CD4-positive, alpha-beta T cell (primary cell): ENCODE data around the gene LMBRD1. TPM values are rescaled to one million over a fixed set of nuclear protein-coding genes. Genes with fewer than 3 reads are reported as not detected.

Experiments
- ATAC-seq: fragments of 200-7000 bp; cut with Tn5 transposase; one replicate; pipeline ENCODE4 v1.10.0; 2022; ENCODE audit warnings: mild to moderate bottlenecking; ENCODE audit not compliant: poor library complexity
- CTCF ChIA-PET: fragments of 350-600 bp; sonication (Branson Sonifier 250); formaldehyde crosslinking; loops from one replicate; lab custom pipeline; 2021; ENCODE audit warnings: antibody characterized with exemption, inconsistent platforms; lab: Charles Lee
- POLR2A ChIA-PET: fragments of 350-600 bp; sonication (Branson Sonifier 250); formaldehyde crosslinking; loops from one replicate; lab custom pipeline; 2021; ENCODE audit warnings: antibody characterized with exemption, inconsistent platforms; lab: Charles Lee
- DNase-seq, 14 experiments: peaks; one replicate each; pipeline ENCODE4 v3.0.0-alpha.2; 2013 to 2020; ENCODE audit warnings: mixed read lengths in 2 of 14
- H3K27ac ChIP-seq, 2 donors: one replicate each; pipeline versions ENCODE4 v1.5.1 to v1.7.0; 2013; ENCODE audit warnings: low read length in 2 of 2, low read depth in 1 of 2, mild to moderate bottlenecking in 1 of 2
- H3K27me3 ChIP-seq, 2 experiments: 1 replicate in 1 of 2; 2 replicates in 1 of 2; pipeline versions ENCODE4 v1.6.1 to v1.7.0; 2013; ENCODE audit warnings: low read length in 2 of 2, control low read depth in 1 of 2, mild to moderate bottlenecking in 1 of 2, moderate library complexity in 1 of 2; ENCODE audit not compliant: insufficient read depth in 2 of 2, control insufficient read depth in 1 of 2
- H3K36me3 ChIP-seq: one replicate; pipeline ENCODE4 v1.6.1; 2013; ENCODE audit warnings: low read length, control low read depth; ENCODE audit not compliant: insufficient read depth
- H3K4me1 ChIP-seq: one replicate; pipeline ENCODE4 v1.6.1; 2013; ENCODE audit warnings: low read length, control low read depth; ENCODE audit not compliant: insufficient read depth
- H3K4me3 ChIP-seq: one replicate; pipeline ENCODE4 v1.5.1; 2013; ENCODE audit warnings: mild to moderate bottlenecking, low read length, moderate library complexity
- H3K9me3 ChIP-seq, 2 experiments: 1 replicate in 1 of 2; 2 replicates in 1 of 2; pipeline versions ENCODE4 v1.6.1 to v1.7.0; 2013; ENCODE audit warnings: low read length in 2 of 2, mild to moderate bottlenecking in 2 of 2, control low read depth in 1 of 2, moderate library complexity in 1 of 2; ENCODE audit not compliant: control insufficient read depth in 1 of 2, insufficient read depth in 1 of 2
- H3K27ac Mint-ChIP-seq: one replicate; pipeline ENCODE4 v1.8.0; 2020; ENCODE audit warnings: mixed read lengths
- H3K27me3 Mint-ChIP-seq: one replicate; pipeline ENCODE4 v1.8.0; 2021; ENCODE audit warnings: mixed read lengths
- H3K36me3 Mint-ChIP-seq: one replicate; pipeline ENCODE4 v1.8.0; 2021; ENCODE audit warnings: low read depth, mixed read lengths
- H3K4me1 Mint-ChIP-seq: one replicate; pipeline ENCODE4 v1.8.0; 2021; ENCODE audit warnings: low read depth, mixed read lengths
- H3K4me3 Mint-ChIP-seq: one replicate; pipeline ENCODE4 v1.8.0; 2020; ENCODE audit warnings: mild to moderate bottlenecking, mixed read lengths
- H3K9me3 Mint-ChIP-seq: one replicate; pipeline ENCODE4 v1.8.0; 2020; ENCODE audit warnings: mixed read lengths
- CTCF ChIP-seq: fragments of 200-600 bp; IDR thresholded peaks from one replicate; pipeline ENCODE4 v1.8.0; 2022; ENCODE audit warnings: antibody characterized with exemption, mild to moderate bottlenecking
- intact Hi-C, 2 experiments: fragments of 100-400 bp; cut with DNase I in 1 of 2; cut with micrococcal nuclease in 1 of 2; formaldehyde crosslinking; loops; one replicate each; pipeline versions ENCODE4 v1.15.1 to v1.9.0; 2023 to 2025; cut with DNase I, micrococcal nuclease
- total RNA-seq, 174 experiments: library from RNA in 2 of 174; stranded (reverse) in 2 of 174; gene quantifications; one replicate each; pipeline ENCODE4 v1.2.3 and lab custom pipeline; 2021 to 2026

LMBRD1 gene
- total RNA-seq, 2 experiments from 2014 or later, result 40.3 to 42.0 TPM

GRCh38 chr6:69632932-69633331 is 163.9 kb downstream of the LMBRD1 start:
- ATAC-seq (no peak), DNase-seq (no peak)
- Histone ChIP-seq H3K27me3 (no peaks in the 10 kb centered on the region), H3K27ac (no peak overlapping the region), H3K4me3 (no peak overlapping the region), H3K9me3 (peaks cover 0 to 9% of the 10 kb centered on the region in 2 experiments), H3K4me1 (peaks cover 7% of the 10 kb centered on the region), H3K36me3 (no peaks in the 10 kb centered on the region)
- H3K27me3 Mint-ChIP-seq, result peaks cover 23% of the 10 kb centered on the region
- H3K4me1 Mint-ChIP-seq, result peaks cover 10% of the 10 kb centered on the region
- intact Hi-C loops, result no loop called here
- H3K36me3 Mint-ChIP-seq, result no peaks in the 10 kb centered on the region
- ChIA-PET CTCF (no interaction called here), POLR2A (no interaction called here)
- no peak for TF ChIP-seq CTCF
- H3K4me3 Mint-ChIP-seq, result no peak overlapping the region
- no peaks in the 10 kb centered on the region for H3K9me3 Mint-ChIP-seq
- H3K27ac Mint-ChIP-seq, result no peak overlapping the region

- no peak overlapping the region for H3K27ac ChIP-seq
- DNase-seq, result peak in 1 of 14 experiments; percentile 13
- no peak for TF ChIP-seq CTCF
- no peaks in the 10 kb centered on the region for H3K36me3 ChIP-seq
- H3K4me3 ChIP-seq, result no peak overlapping the region
- ChIA-PET CTCF (no interaction called here), POLR2A (no interaction called here)
- intact Hi-C loops, result no loop called here
- H3K4me1 ChIP-seq, result peaks cover 7% of the 10 kb centered on the region
- no peak for ATAC-seq
- Mint-ChIP-seq H3K36me3 (no peaks in the 10 kb centered on the region), H3K27me3 (peaks cover 30% of the 10 kb centered on the region), H3K27ac (no peak overlapping the region), H3K9me3 (no peaks in the 10 kb centered on the region), H3K4me1 (peaks cover 10% of the 10 kb centered on the region), H3K4me3 (no peak overlapping the region)
- no peaks in the 10 kb centered on the region for H3K27me3 ChIP-seq
- H3K9me3 ChIP-seq, result peaks cover 0 to 9% of the 10 kb centered on the region in 2 experiments
Measured at GRCh38 chr6:69631552-69632346, 165.1 kb downstream of the LMBRD1 start.

- intact Hi-C loops, result no loop called here
- H3K4me3 Mint-ChIP-seq, result no peak overlapping the region
Measured at GRCh38 chr6:69630767-69631166, 166.0 kb downstream of the LMBRD1 start.

More at GRCh38 chr6:69630767-69631166, 166.0 kb downstream of the LMBRD1 start:
- Mint-ChIP-seq H3K27ac (no peak overlapping the region), H3K27me3 (peaks cover 25% of the 10 kb centered on the region), H3K36me3 (no peaks in the 10 kb centered on the region), H3K9me3 (no peaks in the 10 kb centered on the region), H3K4me1 (peaks cover 10% of the 10 kb centered on the region)
- ChIA-PET POLR2A (no interaction called here), CTCF (no interaction called here)
- no peak overlapping the region for H3K4me3 ChIP-seq
- H3K36me3 ChIP-seq, result no peaks in the 10 kb centered on the region
- ATAC-seq (no peak), DNase-seq (no peak)
- no peak for TF ChIP-seq CTCF
- H3K4me1 ChIP-seq, result peaks cover 7% of the 10 kb centered on the region
- no peaks in the 10 kb centered on the region for H3K27me3 ChIP-seq
- peaks cover 0 to 9% of the 10 kb centered on the region in 2 experiments for H3K9me3 ChIP-seq
- H3K27ac ChIP-seq, result no peak overlapping the region
